ENCODE results near the gene PPIL1. TPM values are rescaled to one million over a fixed set of nuclear protein-coding genes. Genes with fewer than 3 reads are reported as not detected.

PPIL1 gene
- total and polyA plus RNA-seq, 2 of the 13 experiments (the other 11 are each of a cell fraction or from before 2014, with no cell fraction given), result 74.2 to 144 TPM

- TF ChIP-seq E2F1 (CRISPR knock-in tag; IDR thresholded peaks at IDR 0.05) (no peak), ELF3 (CRISPR knock-in tag; IDR thresholded peaks at IDR 0.05) (peak; percentile 68), ZNF576 (CRISPR knock-in tag; IDR thresholded peaks at IDR 0.05) (no peak), WIZ (CRISPR knock-in tag; IDR thresholded peaks at IDR 0.05) (no peak), PHB2 (IDR thresholded peaks at IDR 0.05; ENCODE audit: partially characterized antibody) (no peak), ZEB1 (IDR thresholded peaks at IDR 0.05; ENCODE audit: insufficient replicate concordance, low read depth) (no peak), KAT7 (CRISPR knock-in tag; IDR thresholded peaks at IDR 0.05; ENCODE audit: borderline replicate concordance) (no peak), DDIT3 (CRISPR knock-in tag; IDR thresholded peaks at IDR 0.05) (no peak), PBX2 (CRISPR knock-in tag; IDR thresholded peaks at IDR 0.05) (peak; percentile 48; the same call in 1 of the 2 replicates), CERS6 (CRISPR knock-in tag; IDR thresholded peaks at IDR 0.05) (no peak), ZNF513 (CRISPR knock-in tag; conservative IDR thresholded peaks at IDR 0.05) (no peak), KLF11 (CRISPR knock-in tag; IDR thresholded peaks at IDR 0.05) (no peak), GLMP (CRISPR knock-in tag; IDR thresholded peaks at IDR 0.05; ENCODE audit: borderline replicate concordance) (no peak), HOXD1 (CRISPR knock-in tag; IDR thresholded peaks at IDR 0.05) (peak; percentile 57; the same call in 1 of the 2 replicates), ZNF597 (CRISPR knock-in tag; IDR thresholded peaks at IDR 0.05) (no peak), ARHGAP35 (CRISPR knock-in tag; IDR thresholded peaks at IDR 0.05; ENCODE audit: borderline replicate concordance) (no peak), GPBP1L1 (CRISPR knock-in tag; IDR thresholded peaks at IDR 0.05) (no peak)
These were observed 44.6 kb downstream of the PPIL1 start (continued) for GRCh38 chr6:36829919-36830544.

All from HepG2 (cell line).